HuH-7 (cell line): ENCODE data around the gene RNF43.
A peak's percentile ranks its signal among the peaks of the same experiment; 100 is the strongest.

Experiments used
- DNase-seq: peaks from one replicate; pipeline ENCODE4 v3.0.0; 2011; ENCODE audit warnings: low spot score

The RNF43 gene

DNA sequence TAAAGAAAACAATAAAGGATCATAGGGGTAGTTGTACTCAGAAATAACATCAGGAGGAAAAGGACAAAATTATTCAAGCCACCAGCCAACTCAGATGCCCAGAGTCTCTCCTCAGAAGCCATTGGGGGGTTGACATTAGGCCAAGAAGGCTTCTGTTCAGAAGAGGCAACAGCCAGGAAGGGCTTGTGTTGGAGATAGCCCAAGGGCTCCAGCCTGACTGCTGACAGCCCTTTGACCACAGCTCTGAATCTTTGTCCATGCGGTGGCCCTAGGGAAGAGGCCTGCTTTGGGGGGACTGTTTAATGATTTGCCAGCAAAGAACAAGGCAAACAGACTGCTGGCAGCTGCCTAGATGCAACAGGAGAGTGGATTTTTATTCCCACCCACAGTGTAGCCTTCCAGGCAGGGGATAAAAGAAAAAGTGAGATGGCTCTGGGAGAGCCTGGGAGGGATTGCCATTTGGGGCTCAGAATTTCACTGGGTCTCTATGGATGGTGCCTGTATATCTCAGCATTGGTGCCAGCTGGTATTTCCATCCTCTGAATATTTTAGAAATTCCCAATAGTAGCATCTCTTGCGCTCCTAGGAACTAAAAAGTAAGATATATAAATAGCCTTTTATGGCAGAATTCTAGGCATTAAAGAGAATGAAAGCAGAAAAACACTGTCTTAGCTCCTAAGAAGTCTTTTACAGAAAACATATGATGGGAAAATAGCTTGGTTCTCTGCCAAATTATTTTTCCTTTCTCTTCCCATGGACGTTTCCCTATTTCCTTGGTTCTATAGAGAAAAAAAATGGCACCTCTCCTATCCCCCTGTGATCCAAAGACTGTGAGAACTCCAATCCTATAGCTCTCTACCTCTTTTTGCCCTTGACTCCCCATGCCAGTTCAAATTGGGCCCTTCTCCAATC lies 36.0 kb downstream of the RNF43 start:
- DNase-seq = peak; percentile 57

DNA sequence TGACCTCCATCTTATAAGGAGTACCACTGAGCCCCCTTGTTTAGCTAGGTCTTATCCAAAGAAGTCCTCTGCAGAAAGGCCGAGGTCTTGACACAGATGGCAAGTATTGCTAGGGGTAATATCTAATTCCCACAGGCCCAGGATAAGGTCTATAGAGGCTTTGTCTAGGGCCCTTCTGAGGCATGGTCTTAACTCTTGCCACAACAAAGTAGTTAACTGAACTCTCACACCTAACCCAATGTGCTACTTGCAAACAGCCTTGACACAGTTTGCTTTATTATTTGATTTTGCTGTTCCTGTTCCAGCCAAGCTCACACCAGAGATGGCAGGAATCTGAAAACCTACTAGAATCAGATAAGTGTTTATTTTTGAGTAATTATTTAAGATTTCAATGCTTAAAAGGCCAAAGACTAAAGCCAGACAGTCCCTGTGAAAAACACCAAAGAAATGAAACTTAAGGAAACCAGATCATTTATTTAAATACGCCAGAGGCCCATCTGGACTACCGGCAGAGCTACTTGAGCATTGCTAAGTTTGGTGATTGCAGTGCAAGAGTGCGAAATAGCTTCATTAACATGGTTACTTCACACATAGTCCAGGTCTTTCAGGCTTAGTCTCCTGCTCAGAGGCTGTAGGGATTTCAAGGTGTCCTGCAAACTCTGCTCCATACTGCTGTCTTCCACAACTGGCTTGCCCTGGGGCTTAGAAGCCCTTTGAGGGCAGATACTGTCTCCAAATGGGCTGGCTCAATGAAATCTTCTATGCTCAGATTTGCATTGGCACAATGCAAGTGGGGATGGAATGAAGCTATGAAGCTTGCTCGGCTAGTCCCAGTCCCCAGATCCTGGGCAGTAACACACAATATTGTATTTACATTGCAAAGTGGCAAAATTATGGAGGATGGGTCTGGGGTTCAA lies 36.9 kb downstream of the RNF43 start:
- DNase-seq = no peak

GRCh38 chr17:58379511-58379824 lies 37.9 kb downstream of the RNF43 start:
- no peak for DNase-seq

- DNase-seq = no peak
Measured at GRCh38 chr17:58378733-58379510, 38.4 kb downstream of the RNF43 start.

DNA sequence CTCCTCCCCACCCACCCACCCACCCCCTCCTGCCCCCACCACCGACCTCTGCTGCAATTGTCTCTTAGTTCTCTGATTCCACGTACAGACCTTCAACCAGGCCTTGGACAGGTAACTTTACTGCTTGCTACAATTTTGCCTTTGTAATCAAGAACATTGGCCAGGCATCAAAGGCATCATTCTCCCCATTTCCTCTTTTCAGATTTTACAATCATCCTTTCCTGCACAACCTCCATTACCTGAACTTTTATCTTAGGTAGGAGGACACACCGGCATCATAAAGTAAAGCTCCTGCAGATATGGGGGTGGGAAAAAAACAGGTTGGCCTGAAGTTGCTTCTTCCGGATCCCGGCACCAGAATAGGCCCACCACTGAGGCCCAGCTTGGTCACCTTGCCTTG lies 39.7 kb downstream of the RNF43 start:
- no peak for DNase-seq

GRCh38 chr17:58377093-58377601 lies 40.2 kb downstream of the RNF43 start:
- no peak for DNase-seq

DNA sequence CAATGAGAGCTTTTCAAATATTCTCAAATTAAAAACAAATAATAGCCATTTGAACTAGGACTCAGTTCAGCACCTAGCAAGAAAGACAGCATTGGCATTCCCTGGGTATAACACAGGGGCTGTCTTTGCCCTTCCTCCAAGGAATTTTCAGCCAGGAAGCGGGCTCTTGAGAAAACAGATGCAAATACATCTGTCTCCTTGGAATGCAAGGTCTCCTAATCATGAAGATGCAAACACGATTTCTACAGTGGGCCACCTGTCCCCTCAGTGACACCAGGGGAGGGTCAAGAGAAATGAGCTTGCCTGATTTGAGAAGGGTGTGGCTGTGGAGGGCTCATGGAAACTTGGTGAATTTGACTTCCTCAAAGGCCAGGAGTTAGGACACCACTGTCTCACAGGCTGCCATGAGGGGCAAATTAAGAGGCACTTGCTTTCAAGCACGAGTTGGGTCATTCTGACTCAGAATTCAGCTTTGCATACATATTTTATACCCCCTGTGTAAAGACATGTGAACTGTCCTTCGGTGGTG lies 40.8 kb downstream of the RNF43 start:
- no peak for DNase-seq

- no peak for DNase-seq
Measured at GRCh38 chr17:58375811-58376210, 41.5 kb downstream of the RNF43 start.

DNA sequence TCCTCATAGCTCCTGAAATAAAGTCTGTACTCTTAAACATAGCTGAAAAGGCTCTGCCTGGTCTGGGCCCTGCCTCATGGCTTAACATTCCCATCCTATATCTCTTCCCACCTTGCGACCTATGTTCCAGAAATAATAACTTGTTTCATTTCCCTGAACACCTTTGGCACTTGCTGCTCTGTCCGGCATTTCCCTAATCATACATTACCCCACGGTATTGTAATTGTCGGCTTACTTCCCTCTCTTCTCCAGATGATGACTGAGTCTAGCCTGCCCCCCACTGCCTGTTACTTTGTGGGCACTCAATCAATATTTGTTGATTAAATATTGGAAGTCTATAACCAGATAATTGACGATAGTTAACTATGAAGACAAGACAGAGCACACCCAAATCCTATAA lies 42.1 kb downstream of the RNF43 start:
- DNase-seq = no peak

GRCh38 chr17:58373923-58374322 lies 43.4 kb downstream of the RNF43 start:
- DNase-seq = no peak

DNA sequence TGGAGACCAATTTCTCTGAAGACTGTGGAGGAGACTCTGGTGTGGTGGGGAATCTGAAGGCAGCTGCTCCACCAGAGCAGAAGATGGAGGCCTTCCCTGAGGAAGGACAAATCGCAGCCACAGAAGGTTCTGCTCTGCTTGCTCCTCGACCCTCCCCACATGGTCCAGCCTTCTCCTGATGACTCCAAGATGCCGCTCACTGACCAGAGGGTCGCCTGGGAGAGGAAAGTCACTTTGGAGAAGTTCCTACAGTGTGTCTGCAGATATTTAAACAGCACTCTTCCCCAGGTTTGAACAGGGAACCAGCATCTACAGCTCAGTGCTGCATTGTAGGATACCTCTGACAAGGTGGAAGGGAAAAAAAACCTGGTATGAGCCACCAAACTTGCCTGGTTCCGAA lies 44.3 kb downstream of the RNF43 start:
- no peak for DNase-seq

DNA sequence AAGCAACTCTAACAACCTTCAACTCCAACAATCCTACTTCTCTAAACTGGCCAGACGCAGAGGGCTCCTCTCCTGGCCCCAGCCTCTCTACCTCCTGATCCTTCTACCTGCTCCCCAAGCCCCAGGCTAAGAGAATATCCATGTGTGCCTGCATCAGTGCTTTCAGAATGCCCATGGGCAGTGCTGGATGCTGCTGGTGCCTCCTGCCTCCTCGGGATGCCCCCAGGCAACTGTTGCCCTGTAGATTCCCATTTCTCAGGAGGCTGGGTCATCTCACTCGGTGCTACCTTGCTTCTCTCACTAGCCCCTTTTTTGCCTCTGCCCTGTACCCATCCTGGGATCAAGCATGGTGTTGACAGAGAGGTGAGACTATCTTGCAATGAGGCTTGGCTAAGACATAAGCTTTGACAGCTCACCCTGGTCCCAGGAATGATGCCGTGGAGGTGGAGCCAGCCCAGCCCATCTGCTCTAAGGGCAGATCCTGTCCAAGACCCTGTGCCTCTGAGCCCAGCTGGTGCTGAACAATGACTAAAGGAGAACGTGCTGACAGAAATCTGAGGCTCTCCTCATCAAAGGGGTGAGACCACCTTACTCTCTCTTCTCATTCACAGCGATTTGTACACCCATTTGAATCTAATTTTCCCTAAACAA lies 45.9 kb downstream of the RNF43 start:
- no peak for DNase-seq

- no peak for DNase-seq
Measured at GRCh38 chr17:58370716-58371115, 46.6 kb downstream of the RNF43 start.

DNA sequence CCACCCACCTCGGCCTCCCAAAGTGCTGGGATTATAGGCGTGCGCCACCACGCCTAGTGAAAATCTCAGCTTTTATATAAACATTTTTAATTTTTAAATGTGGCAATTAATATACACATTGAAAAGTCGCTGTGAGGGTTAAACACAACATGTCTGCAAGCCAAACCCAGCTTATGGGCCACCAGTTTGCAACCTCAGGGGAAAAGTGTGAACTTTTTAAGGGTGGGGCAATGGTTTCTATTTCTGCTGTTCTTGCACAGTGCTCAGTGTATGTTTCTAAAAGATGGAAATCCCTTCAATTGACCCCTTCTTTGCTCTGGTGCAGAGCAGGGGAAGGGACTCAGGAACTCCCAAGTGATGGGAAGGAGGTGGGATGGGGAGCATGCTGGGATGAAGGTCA lies 47.0 kb downstream of the RNF43 start:
- no peak for DNase-seq

- DNase-seq = peak; percentile 77
Measured at GRCh38 chr17:58369214-58370031, 47.9 kb downstream of the RNF43 start.

DNA sequence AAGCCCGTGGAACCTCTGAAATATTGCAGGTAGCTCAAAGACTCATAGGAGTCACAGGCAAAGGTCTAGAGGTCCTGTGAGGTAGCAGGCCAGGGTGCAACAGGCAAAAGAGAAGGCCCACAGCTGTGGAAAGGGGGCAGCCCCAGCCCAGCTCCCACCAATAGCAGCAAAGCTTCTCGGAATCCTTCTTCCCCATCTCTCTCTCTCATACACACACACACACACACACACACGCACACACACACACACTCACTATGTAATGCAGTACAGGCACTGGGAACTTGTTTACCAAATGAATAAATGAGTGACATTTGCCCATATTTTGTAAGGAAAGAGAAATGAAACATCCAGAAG lies 48.5 kb downstream of the RNF43 start:
- no peak for DNase-seq
